A673 (cell line): ENCODE measurements around the gene MRPS26.

Experiments
- CTCF ChIP-seq: fragments of 300-800, 200-600 bp; sonication (generic); conservative IDR thresholded peaks from 2 replicates; pipeline ENCODE4 v1.5.1; 2017; ENCODE audit warnings: low read depth, mild to moderate bottlenecking, antibody characterized with exemption, low read length, moderate library complexity, mixed read lengths
- EZH2 ChIP-seq: fragments of 200-600 bp; sonication (generic); IDR thresholded peaks from 2 replicates; pipeline ENCODE4 v1.6.1; 2017; ENCODE audit warnings: borderline replicate concordance, low read depth, mild to moderate bottlenecking, mixed read lengths, antibody characterized with exemption, low read length; ENCODE audit not compliant: poor library complexity, severe bottlenecking

DNA sequence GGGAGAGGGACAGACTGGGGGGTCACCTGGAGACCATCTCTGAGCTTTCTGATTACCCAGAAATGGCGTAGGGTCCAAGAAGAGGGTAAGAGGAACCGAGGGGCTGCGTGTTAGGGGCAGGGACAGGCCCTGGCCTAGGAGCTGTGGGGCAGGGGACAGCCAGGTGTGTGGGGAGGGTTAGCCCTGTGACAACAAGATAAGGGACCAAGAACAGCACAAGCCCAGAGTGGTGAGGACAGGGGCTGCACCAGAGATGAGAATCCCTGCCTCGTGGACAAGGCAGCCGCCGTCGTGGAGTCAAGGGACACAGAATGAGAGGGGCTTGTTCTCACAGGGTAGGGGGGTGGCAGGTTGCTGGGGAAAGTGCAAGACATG is 39.1 kb downstream of the MRPS26 start:
- no peak for TF ChIP-seq CTCF
- TF ChIP-seq EZH2, result no peak
